ENCODE measurements around the gene CCT3. TPM values are rescaled to one million over a fixed set of nuclear protein-coding genes. Genes with fewer than 3 reads are reported as not detected.

The CCT3 gene
- total RNA-seq, 4 donors from 2014 or later, result 125 to 195 (median 140) TPM

DNA sequence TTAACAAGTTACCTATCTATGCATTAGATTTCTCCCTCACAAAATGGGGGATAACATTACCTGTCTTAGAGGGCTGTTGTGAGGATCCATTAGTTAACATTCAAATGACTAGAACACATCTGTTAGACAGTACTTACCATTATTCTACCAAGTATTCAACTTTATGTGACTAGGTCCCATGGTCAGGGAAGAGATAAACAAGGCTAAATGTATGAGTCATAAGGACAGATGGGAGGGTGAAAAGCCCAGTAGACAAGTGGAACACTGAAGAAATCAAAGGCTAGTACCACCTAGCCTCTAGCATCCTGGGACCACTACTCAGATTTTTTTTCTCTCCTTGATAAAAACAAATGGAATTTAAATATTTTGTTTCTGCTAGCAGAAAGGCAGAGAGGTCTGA, 30.0 kb downstream of the CCT3 start:
- TF ChIP-seq CTCF (IDR thresholded peaks at IDR 0.05; ENCODE audit: low read depth), result no peak

DNA sequence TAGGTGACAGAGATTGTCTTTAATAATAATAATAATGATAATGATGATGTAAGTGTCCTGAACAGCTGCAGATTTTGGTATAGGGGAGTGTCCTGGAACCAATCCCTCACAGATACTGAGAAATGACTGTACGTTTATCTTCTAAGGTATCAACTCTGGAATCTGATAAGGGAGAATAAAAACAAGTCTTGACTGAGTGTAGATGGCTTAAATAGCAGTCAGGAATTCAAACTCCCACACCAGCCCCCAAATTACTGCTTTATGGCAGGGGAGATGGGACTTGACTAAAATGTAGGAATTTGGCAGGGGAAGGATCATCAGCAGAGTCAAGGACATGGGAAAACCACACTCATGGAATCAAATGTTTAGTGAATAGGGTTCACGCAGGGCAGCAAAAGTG, 32.9 kb downstream of the CCT3 start:
- no peak for TF ChIP-seq CTCF (IDR thresholded peaks at IDR 0.05; ENCODE audit: low read depth)

DNA sequence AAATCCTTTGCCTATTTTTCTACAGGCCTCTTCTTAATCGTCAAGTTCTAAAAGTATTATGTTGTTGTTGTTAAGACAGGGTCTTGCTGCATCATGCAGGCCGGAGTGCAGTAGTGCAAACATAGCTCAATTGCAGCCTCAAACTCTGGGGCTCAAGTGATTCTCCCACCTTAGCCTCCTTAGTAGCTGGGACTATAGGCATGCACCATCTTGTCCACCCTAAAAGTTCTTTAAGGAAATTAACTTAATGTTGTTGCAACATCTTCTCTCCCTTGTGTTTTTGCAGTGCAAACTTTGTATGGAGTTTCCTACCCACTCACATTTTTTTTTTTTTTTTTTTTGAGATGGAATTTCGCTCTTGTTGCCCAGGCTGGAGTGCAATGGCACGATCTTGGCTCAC, 34.9 kb downstream of the CCT3 start:
- no peak for TF ChIP-seq CTCF (IDR thresholded peaks at IDR 0.05; ENCODE audit: low read depth)

- TF ChIP-seq CTCF (IDR thresholded peaks at IDR 0.05; ENCODE audit: low read depth), result no peak
Observed at GRCh38 chr1:156298852-156299357, 39.2 kb downstream of the CCT3 start, which contains the start of gene VHLL. VHLL (minus strand) TSS chr1:156299307; CDS start chr1:156299189, 118 bp downstream.

- no peak for TF ChIP-seq CTCF (IDR thresholded peaks at IDR 0.05; ENCODE audit: low read depth)
Observed at GRCh38 chr1:156295391-156295947, 42.6 kb downstream of the CCT3 start, which contains the start of gene GLMP. GLMP (minus strand) TSS chr1:156295679; CDS start chr1:156295645, 34 bp downstream.

DNA sequence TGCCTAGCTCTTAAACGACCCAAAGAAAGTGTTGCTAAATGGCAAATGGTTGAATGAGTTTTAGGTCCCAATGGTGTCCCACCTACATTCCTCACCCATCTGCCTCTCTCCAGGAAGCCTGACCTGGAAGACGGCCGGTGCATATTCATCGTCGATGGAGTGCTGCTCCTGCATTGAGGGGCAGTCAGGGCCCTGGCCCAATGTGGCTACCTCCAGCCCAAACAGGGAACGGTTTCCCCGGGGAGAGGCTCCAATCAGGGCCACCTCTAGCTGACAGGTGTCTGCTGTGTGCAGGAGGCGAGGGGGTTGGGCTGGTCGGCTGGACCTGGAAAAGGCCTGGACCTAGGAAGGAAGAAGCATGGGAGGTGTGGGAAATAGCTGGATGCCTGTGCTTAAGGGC, 44.2 kb downstream of the CCT3 start:
- no peak for TF ChIP-seq CTCF (IDR thresholded peaks at IDR 0.05; ENCODE audit: low read depth)

- no peak for TF ChIP-seq CTCF (IDR thresholded peaks at IDR 0.05; ENCODE audit: low read depth)
Observed at GRCh38 chr1:156293098-156293434, 45.0 kb downstream of the CCT3 start.

Data from subcutaneous adipose tissue (tissue), 4 donors.